Ovary (tissue), 9 donors: ENCODE data around the gene TNS4. TPM values are rescaled to one million over a fixed set of nuclear protein-coding genes. Genes with fewer than 3 reads are reported as not detected.

Experiments used
- DNase-seq, 5 donors: peaks; one replicate each; pipeline ENCODE4 v3.0.0-alpha.2; 2019 to 2020
- H3K27ac ChIP-seq, 2 donors: fragments of 200-600 bp; one replicate each; pipeline versions ENCODE4 v1.5.1 to v1.8.0; 2019 to 2022
- H3K27me3 ChIP-seq: fragments of 200-600 bp; one replicate; pipeline ENCODE4 v1.8.0; 2022
- H3K36me3 ChIP-seq: fragments of 200-600 bp; sonication (generic); one replicate; pipeline ENCODE4 v1.5.1; 2019
- H3K4me1 ChIP-seq: one replicate; pipeline ENCODE4 v1.8.1; 2013; ENCODE audit warnings: mild to moderate bottlenecking, moderate library complexity; ENCODE audit not compliant: insufficient read depth
- H3K4me3 ChIP-seq: fragments of 200-600 bp; sonication (generic); one replicate; pipeline ENCODE4 v1.5.1; 2017
- H3K9me3 ChIP-seq, 2 donors: fragments of 200-600 bp in 1 of 2; sonication (generic) in 1 of 2; one replicate each; pipeline versions ENCODE4 v1.5.1 to v1.8.1; 2013 to 2019; ENCODE audit warnings: mild to moderate bottlenecking in 1 of 2, moderate library complexity in 1 of 2
- EP300 ChIP-seq: sonication (generic); formaldehyde crosslinking; IDR thresholded peaks from one replicate; pipeline ENCODE4 v1.6.1; 2017; ENCODE audit warnings: antibody characterized with exemption
- POLR2A ChIP-seq: fragments of 450-650 bp; IDR thresholded peaks from one replicate; pipeline ENCODE4 v1.6.1; 2017; ENCODE audit warnings: antibody characterized with exemption, mild to moderate bottlenecking, moderate library complexity
- WGBS, 3 donors: extraction: QIAGEN DNeasy Blood & Tissue Kit in 1 of 3; methylation state at CpG; one replicate each; pipeline versions ENCODE4 v1.1.5 to v1.1.7; 2013 to 2017; 5-methylcytosine and 5-hydroxymethylcytosine counted together
- intact Hi-C, 4 donors: fragments of 100-400 bp; cut with DNase I; formaldehyde crosslinking; loops; one replicate each; pipeline versions ENCODE4 v1.11.0 to v1.15.1; 2022 to 2023
- polyA plus RNA-seq, 2 donors: library from polyadenylated mRNA; stranded (reverse); fragments of 200-250 nt in 1 of 2; fragments of 350-450 nt in 1 of 2; fragmentation: Illumina TruSeq in 1 of 2; extraction: RNeasy Lipid Tissue Mini Kit (QIAGEN cat#74804) in 1 of 2; gene quantifications; one replicate each; pipeline ENCODE4 v1.2.3, GENCODE V29; 2013 to 2014
- total RNA-seq, 7 donors: library from RNA; depleted of rRNA in 2 of 7; stranded (reverse); fragments of >200 nt in 2 of 7; fragmentation: NEBNext Ultra II Directional in 3 of 7; extraction: Animal tissue kit (Norgen Biotek cat#: 25700) in 3 of 7; gene quantifications; one replicate each; pipeline versions ENCODE4 v1.1.0 to v1.2.4, GENCODE V29; 2016 to 2023
- TF ChIP-seq, protein P1 (sequence below), 3 donors: fragments of 450-650 bp in 2 of 3; fragments of 200-600 bp in 1 of 3; IDR thresholded peaks; one replicate each; pipeline versions ENCODE4 v1.5.1 to v1.8.0; 2016 to 2022; ENCODE audit warnings: antibody characterized with exemption in 3 of 3, mild to moderate bottlenecking in 1 of 3
- donor health status: DM: no; HTN: no; CAD: no; lungs with moderate emphysema.
- donor health status: DM: no; HTN: no; CAD: no.
- donor health status: Bipolar disorder and iron deficiency.
- donor health status: DM: yes; HTN: yes; CAD: no.
- donor health status: DM: no; HTN: no; CAD: no.
- donor health status: DM: yes; HTN: yes; CAD: no.

TNS4 gene
- total and polyA plus RNA-seq, 9 donors = 0.13 to 6.2 (median 0.54) TPM; not detected in 5

DNA sequence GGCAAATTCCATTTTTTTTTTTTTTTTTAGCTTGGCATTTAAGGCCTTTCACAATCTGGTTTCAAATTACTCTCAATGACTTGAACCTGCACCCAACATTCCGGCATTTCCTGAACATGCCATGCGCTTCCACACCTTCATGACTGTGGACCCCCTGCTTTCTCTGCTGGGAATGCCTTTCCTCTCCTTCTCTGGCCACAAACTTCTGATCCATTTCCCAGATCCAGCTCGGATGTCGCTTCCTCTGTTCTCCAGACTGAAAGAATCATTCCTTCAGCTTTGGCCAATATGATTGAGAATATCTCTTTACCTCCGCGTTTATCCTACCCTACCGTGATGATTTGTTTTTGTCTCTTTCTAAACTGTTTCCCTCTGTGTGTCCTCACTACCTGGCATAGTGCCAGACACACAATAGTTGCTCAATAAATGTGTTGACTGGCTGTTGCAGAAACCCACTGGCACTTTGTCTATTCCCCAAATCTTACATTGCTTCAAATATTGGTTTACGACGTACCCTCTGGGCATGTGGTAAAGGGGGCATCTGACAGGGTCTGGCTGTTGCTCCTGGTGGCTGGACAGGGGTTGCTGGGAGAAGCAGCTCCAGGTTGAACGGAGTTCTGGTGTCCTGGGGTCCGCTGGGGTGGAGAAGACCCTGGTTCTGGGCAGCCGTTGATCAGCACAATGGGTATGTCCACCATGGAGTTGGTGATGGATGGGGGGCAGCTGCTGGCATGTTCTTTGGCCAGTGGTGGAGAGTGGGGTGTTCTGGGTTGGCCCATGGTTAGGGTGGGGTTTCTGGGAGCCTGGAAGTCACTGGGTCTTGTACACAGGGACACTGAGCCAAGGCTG is 14.7 kb downstream of the TNS4 start:
- no peak overlapping the region for H3K27ac ChIP-seq
- TF ChIP-seq, protein P1, sequence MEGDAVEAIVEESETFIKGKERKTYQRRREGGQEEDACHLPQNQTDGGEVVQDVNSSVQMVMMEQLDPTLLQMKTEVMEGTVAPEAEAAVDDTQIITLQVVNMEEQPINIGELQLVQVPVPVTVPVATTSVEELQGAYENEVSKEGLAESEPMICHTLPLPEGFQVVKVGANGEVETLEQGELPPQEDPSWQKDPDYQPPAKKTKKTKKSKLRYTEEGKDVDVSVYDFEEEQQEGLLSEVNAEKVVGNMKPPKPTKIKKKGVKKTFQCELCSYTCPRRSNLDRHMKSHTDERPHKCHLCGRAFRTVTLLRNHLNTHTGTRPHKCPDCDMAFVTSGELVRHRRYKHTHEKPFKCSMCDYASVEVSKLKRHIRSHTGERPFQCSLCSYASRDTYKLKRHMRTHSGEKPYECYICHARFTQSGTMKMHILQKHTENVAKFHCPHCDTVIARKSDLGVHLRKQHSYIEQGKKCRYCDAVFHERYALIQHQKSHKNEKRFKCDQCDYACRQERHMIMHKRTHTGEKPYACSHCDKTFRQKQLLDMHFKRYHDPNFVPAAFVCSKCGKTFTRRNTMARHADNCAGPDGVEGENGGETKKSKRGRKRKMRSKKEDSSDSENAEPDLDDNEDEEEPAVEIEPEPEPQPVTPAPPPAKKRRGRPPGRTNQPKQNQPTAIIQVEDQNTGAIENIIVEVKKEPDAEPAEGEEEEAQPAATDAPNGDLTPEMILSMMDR (IDR thresholded peaks at IDR 0.05) = no peak
- TF ChIP-seq POLR2A = no peak
- TF ChIP-seq EP300 = no peak
- H3K4me1 ChIP-seq = peaks cover 12% of the 10 kb centered on the region
- WGBS, 3 donors = 73 to 80% (median 77%) methylated on average over 12 of the region's 12 CpGs
- no peaks in the 10 kb centered on the region for H3K27me3 ChIP-seq
- intact Hi-C loops = loop anchor here in 1 of 4 donors (10.0 kb wide), 1 partner anchor 48 kb away; no protein-coding TSS in a partner anchor
- H3K36me3 ChIP-seq = no peaks in the 10 kb centered on the region
- no peak overlapping the region for H3K4me3 ChIP-seq
- DNase-seq = peak in 2 of 5 donors; percentile 19 to 40
- H3K9me3 ChIP-seq = no peaks in the 10 kb centered on the region

DNA sequence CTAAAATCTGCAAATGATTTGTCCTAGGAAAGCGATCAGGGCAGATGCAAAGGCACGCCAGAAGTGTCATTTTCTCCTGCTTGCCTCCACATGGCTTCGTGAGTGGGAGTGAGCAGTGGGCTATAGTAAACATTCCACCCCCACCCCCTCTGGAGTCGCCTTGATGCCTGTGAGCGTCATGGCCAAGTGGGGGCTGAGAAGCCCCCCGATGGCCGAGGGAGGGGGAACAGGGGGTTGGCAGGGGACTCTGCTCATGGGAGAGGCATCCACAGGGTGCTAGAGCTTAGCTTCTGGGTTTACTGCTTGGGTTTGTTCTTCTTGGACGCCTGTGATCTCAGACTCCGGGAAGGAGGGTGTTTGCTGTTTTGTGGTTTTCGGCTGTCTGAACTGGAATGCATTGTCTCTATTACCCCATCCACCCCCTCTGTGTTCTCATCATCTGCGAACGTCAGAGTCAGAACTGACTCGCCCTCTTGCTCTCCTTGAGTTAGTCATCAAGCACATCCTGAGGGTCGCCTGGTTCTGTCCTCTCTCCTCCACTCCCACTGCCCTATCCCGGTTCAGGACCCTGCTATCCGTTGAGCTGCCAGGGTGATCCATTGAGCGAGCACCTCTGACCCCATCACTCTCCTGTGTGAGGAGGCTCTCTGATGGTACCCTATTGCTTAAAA is 15.4 kb downstream of the TNS4 start:
- no peaks in the 10 kb centered on the region for H3K9me3 ChIP-seq
- H3K27ac ChIP-seq = no peak overlapping the region
- peak; percentile 38 to 76 (median 69) for DNase-seq
- TF ChIP-seq EP300 (no peak), POLR2A (peak; percentile 11)
- no peak overlapping the region for H3K4me3 ChIP-seq
- peaks cover 12% of the 10 kb centered on the region for H3K4me1 ChIP-seq
- no peaks in the 10 kb centered on the region for H3K27me3 ChIP-seq
- intact Hi-C loops = loop anchor here in 1 of 4 donors (10.0 kb wide), 1 partner anchor 49 kb away; no protein-coding TSS in a partner anchor
- 9 to 21% (median 12%) methylated on average over 17 of the region's 17 CpGs for WGBS, 3 donors
- no peaks in the 10 kb centered on the region for H3K36me3 ChIP-seq

DNA sequence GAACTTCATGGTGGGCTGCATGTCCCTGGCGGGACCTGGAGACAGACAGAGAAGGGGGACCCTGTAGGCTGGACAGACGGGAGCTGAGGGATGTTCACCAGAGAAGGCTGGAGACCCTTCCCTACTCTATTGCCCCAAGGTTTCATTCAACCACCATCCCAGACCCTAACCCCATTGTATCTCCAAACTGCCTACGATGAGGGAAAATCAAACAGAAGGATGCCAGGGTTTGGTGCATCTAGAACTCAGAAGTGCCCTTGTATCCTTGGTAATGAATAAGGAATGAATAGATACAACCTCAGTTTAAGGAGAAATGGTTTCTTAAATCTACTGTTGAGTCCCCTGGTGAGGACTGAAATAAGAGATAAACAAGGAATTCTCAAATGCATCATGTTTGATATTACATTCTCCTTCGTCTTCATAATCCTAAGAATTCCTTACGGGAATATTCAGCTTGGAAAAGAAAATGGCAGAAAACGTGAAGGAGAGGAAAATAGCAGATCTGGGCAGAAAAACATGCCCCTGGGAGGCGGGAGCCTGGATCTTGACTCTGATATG is 16.4 kb downstream of the TNS4 start:
- no peaks in the 10 kb centered on the region for H3K9me3 ChIP-seq
- WGBS, 3 donors = 70 to 86% (median 75%) methylated on average over 7 of the region's 7 CpGs
- peaks cover 9% of the 10 kb centered on the region for H3K4me1 ChIP-seq
- intact Hi-C loops = loop anchor here in 1 of 4 donors (10.0 kb wide), 1 partner anchor 50 kb away; no protein-coding TSS in a partner anchor
- H3K27me3 ChIP-seq = no peaks in the 10 kb centered on the region
- TF ChIP-seq POLR2A = no peak
- TF ChIP-seq EP300 = no peak
- TF ChIP-seq, protein P1 (IDR thresholded peaks at IDR 0.05) = no peak
- H3K4me3 ChIP-seq = no peak overlapping the region
- H3K27ac ChIP-seq = no peak overlapping the region
- H3K36me3 ChIP-seq = no peaks in the 10 kb centered on the region
- DNase-seq = no peak

DNA sequence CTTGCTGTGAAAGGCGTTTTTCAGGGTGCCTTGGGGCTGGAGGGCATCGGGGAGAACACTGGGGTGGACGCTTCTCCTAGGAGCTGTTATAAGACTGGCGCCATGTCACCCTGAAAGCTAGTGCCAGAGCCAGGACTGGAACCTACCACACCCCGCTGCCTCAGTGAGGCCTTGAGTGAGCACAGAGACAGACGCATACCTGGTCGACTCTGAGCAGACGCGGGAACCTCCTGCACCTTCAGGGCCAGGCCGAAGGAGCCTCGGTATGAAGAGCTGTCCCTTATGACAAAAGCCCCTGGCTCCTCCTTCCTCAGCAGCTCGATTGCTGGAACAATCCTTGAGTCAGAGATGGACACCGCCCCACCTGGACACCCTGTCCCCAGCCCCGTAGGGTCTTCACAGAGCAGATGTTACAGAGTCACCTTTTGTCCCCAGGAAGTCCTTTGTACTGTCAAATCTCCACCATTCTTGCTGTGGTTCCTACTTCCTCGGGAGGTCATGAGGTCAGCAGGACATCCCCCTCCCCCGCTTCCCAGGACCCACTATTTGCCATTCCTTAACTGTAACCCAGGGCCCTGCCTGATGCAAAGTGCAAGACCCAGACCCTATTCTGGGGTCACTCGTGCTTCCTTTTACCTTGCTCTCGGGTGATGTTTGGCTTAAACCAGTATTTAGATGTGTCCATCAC is 17.0 kb downstream of the TNS4 start:
- H3K27ac ChIP-seq = no peak overlapping the region
- TF ChIP-seq, protein P1 (IDR thresholded peaks at IDR 0.05) = no peak
- TF ChIP-seq EP300 = no peak
- TF ChIP-seq POLR2A = no peak
- intact Hi-C loops = loop anchor here in 1 of 4 donors (10.0 kb wide), 1 partner anchor 50 kb away; no protein-coding TSS in a partner anchor

More for the DNA sequence above, 17.0 kb downstream of the TNS4 start:
- Histone ChIP-seq H3K9me3 (no peaks in the 10 kb centered on the region), H3K4me1 (peaks cover 7% of the 10 kb centered on the region), H3K4me3 (no peak overlapping the region), H3K27me3 (no peaks in the 10 kb centered on the region), H3K36me3 (no peaks in the 10 kb centered on the region)
- WGBS, 3 donors = 91 to 97% (median 91%) methylated on average over 15 to 18 of the region's 18 CpGs
- peak in 2 of 5 donors; percentile 19 to 24 for DNase-seq
